GM18519 (cell line): ENCODE data around the gene PPCDC.
A peak's percentile ranks its signal among the peaks of the same experiment; 100 is the strongest.

ENCODE experiments used
- ATAC-seq: cut with Tn5 transposase; IDR thresholded peaks from one replicate; pipeline ENCODE4 v1.9.1; 2021; ENCODE audit warnings: mild to moderate bottlenecking, moderate library complexity; ENCODE audit not compliant: unreplicated experiment, low FRiP score

PPCDC gene

GRCh38 chr15:75008629-75009326 lies 14.6 kb upstream of the PPCDC start:
- ATAC-seq, result peak; percentile 66

GRCh38 chr15:75016431-75016830 lies 7.0 kb upstream of the PPCDC start:
- ATAC-seq, result no peak

- no peak for ATAC-seq
These were observed 3.5 kb upstream of the PPCDC start for GRCh38 chr15:75019916-75020315.

GRCh38 chr15:75021341-75021740 lies 2.0 kb upstream of the PPCDC start:
- no peak for ATAC-seq

DNA sequence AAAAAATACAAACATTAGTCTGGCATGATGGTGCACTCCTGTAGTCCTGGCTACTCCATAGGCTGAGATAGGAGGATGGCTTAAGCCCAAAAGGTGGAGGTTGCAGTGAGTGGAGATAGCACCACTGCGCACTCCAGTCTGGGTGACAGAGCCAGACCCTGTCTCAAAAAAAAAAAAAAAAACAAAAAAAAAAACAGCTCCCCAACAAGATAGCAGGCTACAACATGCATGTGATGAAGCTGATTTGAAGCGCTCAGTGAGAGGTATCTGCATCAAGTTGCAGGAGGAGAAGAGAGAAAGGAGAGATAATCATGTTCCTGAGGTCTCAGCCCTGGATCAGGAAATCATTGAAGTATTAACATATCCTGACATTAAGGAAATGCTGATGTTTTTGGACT lies 608 bp upstream of the PPCDC start:
- no peak for ATAC-seq

GRCh38 chr15:75023872-75024636 lies 664 bp downstream of the PPCDC start:
- no peak for ATAC-seq

GRCh38 chr15:75025107-75025506 lies 1.7 kb downstream of the PPCDC start:
- no peak for ATAC-seq

- no peak for ATAC-seq
These were observed 2.3 kb downstream of the PPCDC start for GRCh38 chr15:75025548-75026260.

GRCh38 chr15:75027551-75027950 lies 4.2 kb downstream of the PPCDC start:
- no peak for ATAC-seq

GRCh38 chr15:75028991-75029377 lies 5.6 kb downstream of the PPCDC start:
- no peak for ATAC-seq

DNA sequence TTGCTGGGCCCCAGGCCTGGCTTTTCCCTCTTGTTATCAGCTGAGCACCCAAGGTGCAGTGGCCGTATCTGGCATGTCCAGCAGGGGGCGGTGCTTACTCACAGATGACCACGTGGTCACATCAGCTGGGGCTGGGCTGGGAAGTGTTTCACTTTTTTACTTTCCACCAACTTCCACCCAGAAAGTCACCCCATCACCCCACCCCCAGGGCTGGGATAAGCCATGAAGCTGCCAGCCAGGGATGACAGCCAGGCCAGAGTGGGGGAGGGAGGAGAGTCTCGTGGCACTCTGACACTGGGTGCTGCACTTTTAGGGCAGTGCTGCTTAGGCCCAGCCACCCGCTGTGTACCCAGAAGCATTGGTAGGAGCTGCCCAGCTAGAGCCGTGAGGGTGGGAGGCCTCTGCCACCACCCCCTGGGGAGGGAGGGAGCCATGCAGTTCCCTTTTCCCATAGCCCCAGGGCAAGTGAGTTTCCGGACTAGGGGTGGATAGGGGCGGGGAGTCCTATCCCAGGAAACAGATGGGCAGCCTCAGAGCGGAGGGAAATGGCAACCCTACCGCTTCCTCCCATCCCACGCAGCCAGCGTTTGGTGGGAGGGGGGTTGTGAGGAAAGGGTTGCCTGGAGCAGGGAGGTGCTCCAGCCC lies 6.1 kb downstream of the PPCDC start:
- ATAC-seq, result no peak

DNA sequence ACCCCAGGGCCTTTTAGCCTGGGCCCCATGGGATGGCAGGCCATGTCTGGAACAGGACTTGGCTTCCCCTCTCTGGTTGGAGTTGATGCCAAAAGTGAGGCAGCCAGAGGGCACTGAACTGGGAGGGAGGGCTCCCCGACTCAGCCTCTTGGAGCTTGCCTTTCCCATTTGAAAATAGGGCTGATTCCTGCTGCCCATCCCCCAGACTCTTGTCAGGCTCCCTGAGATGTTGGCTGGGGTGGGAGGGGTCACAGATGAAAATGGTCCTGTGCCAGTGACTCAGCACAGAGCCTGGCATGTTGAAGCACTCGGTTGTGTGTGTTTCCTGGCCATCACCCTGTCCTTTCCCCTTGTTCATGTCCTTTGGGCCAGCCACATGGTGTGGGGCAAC lies 6.6 kb downstream of the PPCDC start:
- no peak for ATAC-seq

GRCh38 chr15:75030424-75030823 lies 7.0 kb downstream of the PPCDC start:
- no peak for ATAC-seq

GRCh38 chr15:75031848-75032247 lies 8.5 kb downstream of the PPCDC start:
- no peak for ATAC-seq

DNA sequence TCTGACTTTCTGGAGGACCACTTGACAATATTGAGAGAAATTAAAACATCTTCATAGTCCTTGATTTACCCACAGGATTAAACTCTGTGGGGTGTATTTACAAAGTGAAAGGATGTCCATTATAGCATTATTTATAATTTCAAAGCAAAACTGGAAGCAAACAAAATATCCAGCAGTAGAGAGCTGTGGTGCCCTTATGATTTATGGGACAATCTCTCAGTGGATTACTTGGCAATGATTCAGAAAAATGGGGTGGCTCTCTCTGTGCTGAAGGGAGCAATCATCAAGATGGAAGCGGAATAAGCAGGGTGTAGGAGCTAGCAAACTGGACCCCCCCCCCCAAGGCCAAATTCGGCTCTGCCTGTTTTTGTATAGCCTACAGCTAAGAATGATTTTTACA lies 9.0 kb downstream of the PPCDC start:
- no peak for ATAC-seq

GRCh38 chr15:75033809-75034208 lies 10.4 kb downstream of the PPCDC start:
- ATAC-seq, result no peak

GRCh38 chr15:75034615-75035014 lies 11.2 kb downstream of the PPCDC start:
- no peak for ATAC-seq

DNA sequence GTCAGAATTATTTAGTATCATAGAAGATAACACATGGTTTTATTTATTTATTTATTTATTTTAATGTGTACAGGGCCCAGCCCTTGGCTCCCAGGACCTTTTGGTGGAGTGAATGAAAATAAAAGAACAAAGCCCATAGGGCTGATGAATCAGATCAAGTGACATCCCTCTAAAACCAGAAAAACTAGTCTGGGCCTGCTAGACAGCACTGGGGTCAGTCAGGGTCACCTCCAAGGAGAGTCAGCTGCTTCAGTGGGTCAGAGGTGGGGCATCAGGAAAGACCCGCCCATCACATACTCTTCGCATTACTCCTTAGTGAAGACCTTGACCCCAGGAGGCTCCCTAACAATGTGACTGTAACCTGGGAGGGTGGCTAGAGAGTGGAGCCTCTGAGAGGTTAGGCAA lies 12.8 kb downstream of the PPCDC start:
- no peak for ATAC-seq

DNA sequence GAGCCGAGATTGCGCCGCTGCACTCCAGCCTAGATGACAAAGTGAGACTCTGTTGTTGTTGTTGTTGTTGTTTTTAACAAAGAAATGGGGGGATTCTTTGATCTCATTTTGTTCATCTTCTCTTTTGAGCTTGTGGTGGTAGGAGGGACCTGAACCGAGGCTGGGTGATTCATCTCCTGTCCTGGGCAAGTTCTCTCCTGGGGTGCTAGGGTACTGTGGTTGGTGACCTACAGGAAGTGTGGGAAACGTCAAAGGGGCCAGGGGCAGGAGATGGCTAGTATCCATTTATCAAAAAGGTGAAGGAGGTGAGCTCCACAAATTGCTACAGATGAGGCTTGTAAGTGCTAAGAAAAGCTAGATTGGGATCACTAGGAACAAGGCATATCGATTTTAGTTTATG lies 14.3 kb downstream of the PPCDC start:
- ATAC-seq, result no peak

DNA sequence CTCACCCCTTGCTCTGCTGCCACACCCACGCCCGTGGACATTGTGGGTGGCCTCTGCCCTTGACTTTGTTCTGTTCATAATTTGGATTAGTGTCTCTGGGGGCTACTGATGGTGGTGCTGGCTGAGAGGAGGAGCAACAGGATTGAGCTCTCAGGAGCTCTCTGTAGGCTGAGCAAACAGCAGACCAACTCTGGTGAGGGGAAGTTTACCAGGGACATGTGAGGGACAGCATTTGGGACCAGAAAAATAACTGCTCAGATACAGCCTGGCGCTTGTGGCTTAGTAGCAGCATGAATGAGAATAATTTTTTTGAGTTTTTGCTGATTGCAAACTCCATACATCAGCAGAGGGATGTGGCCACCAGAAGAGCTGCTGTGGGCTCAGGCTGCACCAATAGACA lies 14.8 kb downstream of the PPCDC start:
- no peak for ATAC-seq
